ENCODE data around the gene VEZT.

Gene VEZT, protein sequence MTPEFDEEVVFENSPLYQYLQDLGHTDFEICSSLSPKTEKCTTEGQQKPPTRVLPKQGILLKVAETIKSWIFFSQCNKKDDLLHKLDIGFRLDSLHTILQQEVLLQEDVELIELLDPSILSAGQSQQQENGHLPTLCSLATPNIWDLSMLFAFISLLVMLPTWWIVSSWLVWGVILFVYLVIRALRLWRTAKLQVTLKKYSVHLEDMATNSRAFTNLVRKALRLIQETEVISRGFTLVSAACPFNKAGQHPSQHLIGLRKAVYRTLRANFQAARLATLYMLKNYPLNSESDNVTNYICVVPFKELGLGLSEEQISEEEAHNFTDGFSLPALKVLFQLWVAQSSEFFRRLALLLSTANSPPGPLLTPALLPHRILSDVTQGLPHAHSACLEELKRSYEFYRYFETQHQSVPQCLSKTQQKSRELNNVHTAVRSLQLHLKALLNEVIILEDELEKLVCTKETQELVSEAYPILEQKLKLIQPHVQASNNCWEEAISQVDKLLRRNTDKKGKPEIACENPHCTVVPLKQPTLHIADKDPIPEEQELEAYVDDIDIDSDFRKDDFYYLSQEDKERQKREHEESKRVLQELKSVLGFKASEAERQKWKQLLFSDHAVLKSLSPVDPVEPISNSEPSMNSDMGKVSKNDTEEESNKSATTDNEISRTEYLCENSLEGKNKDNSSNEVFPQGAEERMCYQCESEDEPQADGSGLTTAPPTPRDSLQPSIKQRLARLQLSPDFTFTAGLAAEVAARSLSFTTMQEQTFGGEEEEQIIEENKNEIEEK

GRCh38 chr12:95217377-95218149, at the start of gene VEZT, which contains the start of gene FGD6:
VEZT (plus strand) TSS chr12:95217807; CDS start chr12:95217851, 44 bp downstream.
FGD6 (minus strand) TSS chr12:95217467; CDS start chr12:95217240, 227 bp downstream.
- Histone ChIP-seq H3K4me2 (ENCODE audit: low read depth, low read length, poor library complexity, severe bottlenecking) (peak within 1 kb of the TSS; percentile 91), H3K9me3 (ENCODE audit: insufficient read depth, low read depth, low read length) (no peaks in the 10 kb centered on the region), H4K20me1 (ENCODE audit: insufficient read depth, low read length, poor library complexity, severe bottlenecking) (peaks cover 43% of the 10 kb centered on the region), H3K9me2 (replicated peaks; ENCODE audit: low read depth, low read length) (no peaks in the 10 kb centered on the region), H3K9ac (ENCODE audit: low read depth, low read length, poor library complexity, severe bottlenecking) (peak within 1 kb of the TSS; percentile 86), H3K4me3 (ENCODE audit: low read length, poor library complexity, severe bottlenecking) (peak within 1 kb of the TSS; percentile 92), H3K27me3 (ENCODE audit: insufficient read depth, low read length, poor library complexity, severe bottlenecking) (no peaks in the 10 kb centered on the region), H3K79me2 (ENCODE audit: insufficient read depth, low read length) (peaks cover 62% of the 10 kb centered on the region), H3K4me1 (ENCODE audit: insufficient read depth, low read length, poor library complexity, severe bottlenecking) (peaks cover 42% of the 10 kb centered on the region), H3K36me3 (ENCODE audit: insufficient read depth, low read length) (no peaks in the 10 kb centered on the region), H2AFZ (ENCODE audit: low read length) (peak within 1 kb of the TSS; percentile 97), H3F3A (ENCODE audit: low read depth) (no peaks in the 10 kb centered on the region)
- no peak for TF ChIP-seq EZH2phosphoT487 (IDR thresholded peaks at IDR 0.05; ENCODE audit: borderline replicate concordance)
- TF ChIP-seq CTCF (conservative IDR thresholded peaks at IDR 0.05; ENCODE audit: low read length), result peak; percentile 65

DNA sequence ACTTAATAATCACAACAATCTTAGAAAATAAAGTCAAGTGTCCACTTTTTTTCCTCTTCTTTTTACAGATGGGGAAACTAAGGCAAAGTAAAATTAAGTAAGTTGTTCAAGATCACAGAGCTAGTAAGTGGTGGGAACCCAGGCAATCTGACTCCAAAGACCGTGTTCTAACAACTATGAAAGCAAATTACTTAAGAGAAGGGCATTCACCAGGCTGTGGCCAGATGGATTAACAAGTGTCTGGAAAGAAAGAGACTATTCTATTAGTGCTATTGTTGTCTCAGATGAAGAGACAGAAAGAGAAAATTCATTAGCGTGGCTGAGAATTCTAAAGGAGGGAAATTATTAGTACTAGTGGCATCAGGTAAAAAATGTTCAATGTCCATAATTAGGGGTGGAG, 48.9 kb upstream of the VEZT start:
- Histone ChIP-seq H3K9me3 (ENCODE audit: insufficient read depth, low read depth, low read length) (no peaks in the 10 kb centered on the region), H3K79me2 (ENCODE audit: insufficient read depth, low read length) (no peaks in the 10 kb centered on the region), H3K36me3 (ENCODE audit: insufficient read depth, low read length) (no peaks in the 10 kb centered on the region), H3K4me2 (ENCODE audit: low read depth, low read length, poor library complexity, severe bottlenecking) (no peak overlapping the region), H3K4me3 (ENCODE audit: low read length, poor library complexity, severe bottlenecking) (no peak overlapping the region), H3F3A (ENCODE audit: low read depth) (0 out of 2 replicates have a peak, but pooled peaks cover 3% of the 10 kb centered on the region), H3K9me2 (replicated peaks; ENCODE audit: low read depth, low read length) (no peaks in the 10 kb centered on the region), H4K20me1 (ENCODE audit: insufficient read depth, low read length, poor library complexity, severe bottlenecking) (no peaks in the 10 kb centered on the region), H3K9ac (ENCODE audit: low read depth, low read length, poor library complexity, severe bottlenecking) (no peak overlapping the region), H2AFZ (ENCODE audit: low read length) (no peak overlapping the region), H3K4me1 (ENCODE audit: insufficient read depth, low read length, poor library complexity, severe bottlenecking) (no peaks in the 10 kb centered on the region), H3K27me3 (ENCODE audit: insufficient read depth, low read length, poor library complexity, severe bottlenecking) (no peaks in the 10 kb centered on the region)
- TF ChIP-seq CTCF (conservative IDR thresholded peaks at IDR 0.05; ENCODE audit: low read length), result no peak
- no peak for TF ChIP-seq EZH2phosphoT487 (IDR thresholded peaks at IDR 0.05; ENCODE audit: borderline replicate concordance)

GRCh38 chr12:95169368-95169767, 48.2 kb upstream of the VEZT start:
- no peaks in the 10 kb centered on the region for H4K20me1 ChIP-seq (ENCODE audit: insufficient read depth, low read length, poor library complexity, severe bottlenecking)

More at GRCh38 chr12:95169368-95169767, 48.2 kb upstream of the VEZT start:
- no peaks in the 10 kb centered on the region for H3K9me3 ChIP-seq (ENCODE audit: insufficient read depth, low read depth, low read length)
- H3K4me3 ChIP-seq (ENCODE audit: low read length, poor library complexity, severe bottlenecking), result no peak overlapping the region
- no peak overlapping the region for H3K4me2 ChIP-seq (ENCODE audit: low read depth, low read length, poor library complexity, severe bottlenecking)
- H3F3A ChIP-seq (ENCODE audit: low read depth), result 0 out of 2 replicates have a peak, but pooled peaks cover 3% of the 10 kb centered on the region
- no peak for TF ChIP-seq EZH2phosphoT487 (IDR thresholded peaks at IDR 0.05; ENCODE audit: borderline replicate concordance)
- no peak for TF ChIP-seq CTCF (conservative IDR thresholded peaks at IDR 0.05; ENCODE audit: low read length)
- H3K36me3 ChIP-seq (ENCODE audit: insufficient read depth, low read length), result no peaks in the 10 kb centered on the region
- H3K4me1 ChIP-seq (ENCODE audit: insufficient read depth, low read length, poor library complexity, severe bottlenecking), result no peaks in the 10 kb centered on the region
- no peaks in the 10 kb centered on the region for H3K27me3 ChIP-seq (ENCODE audit: insufficient read depth, low read length, poor library complexity, severe bottlenecking)
- H3K9ac ChIP-seq (ENCODE audit: low read depth, low read length, poor library complexity, severe bottlenecking), result no peak overlapping the region
- no peaks in the 10 kb centered on the region for H3K79me2 ChIP-seq (ENCODE audit: insufficient read depth, low read length)
- H2AFZ ChIP-seq (ENCODE audit: low read length), result no peak overlapping the region
- no peaks in the 10 kb centered on the region for H3K9me2 ChIP-seq (replicated peaks; ENCODE audit: low read depth, low read length)
